Esophagus squamous epithelium (tissue), 5 donors: ENCODE measurements around the gene ECM1. TPM values are rescaled to one million over a fixed set of nuclear protein-coding genes. Genes with fewer than 3 reads are reported as not detected.

Experiments
- DNase-seq: peaks from one replicate; lab custom pipeline; 2025; lab: John Stamatoyannopoulos, UW
- H3K27ac ChIP-seq, 4 donors: fragments of 200-600 bp; sonication (generic); one replicate each; pipeline ENCODE4 v1.5.1; 2016 to 2019; ENCODE audit warnings: mild to moderate bottlenecking in 1 of 4
- H3K27me3 ChIP-seq, 4 donors: fragments of 200-600 bp; sonication (generic); 1 replicate in 3 of 4; 2 replicates in 1 of 4; pipeline versions ENCODE4 v1.5.1 to v1.6.0; 2017 to 2021; ENCODE audit warnings: antibody characterized with exemption in 1 of 4
- H3K36me3 ChIP-seq, 3 donors: fragments of 200-600 bp; sonication (generic); one replicate each; pipeline ENCODE4 v1.5.1; 2016 to 2019
- H3K4me1 ChIP-seq, 3 donors: fragments of 200-600 bp; sonication (generic); one replicate each; pipeline ENCODE4 v1.5.1; 2017 to 2019
- H3K4me3 ChIP-seq, 4 donors: fragments of 200-600 bp; sonication (generic); 1 replicate in 3 of 4; 2 replicates in 1 of 4; pipeline ENCODE4 v1.5.1; 2016 to 2019; ENCODE audit warnings: mild to moderate bottlenecking in 2 of 4, moderate library complexity in 1 of 4
- H3K9me3 ChIP-seq, 3 donors: fragments of 200-600 bp; sonication (generic); one replicate each; pipeline ENCODE4 v1.5.1; 2016 to 2019
- CTCF ChIP-seq, 6 experiments: fragments of 450-650 bp in 4 of 6; fragments of 200-600 bp in 2 of 6; sonication (generic) in 2 of 6; IDR thresholded peaks; one replicate each; pipeline ENCODE4 v1.5.1; 2016 to 2019; ENCODE audit warnings: antibody characterized with exemption in 6 of 6, mild to moderate bottlenecking in 4 of 6, moderate library complexity in 4 of 6
- POLR2A ChIP-seq, 4 donors: fragments of 450-650 bp; IDR thresholded peaks; one replicate each; pipeline ENCODE4 v1.6.1; 2017; ENCODE audit warnings: antibody characterized with exemption in 4 of 4, mild to moderate bottlenecking in 4 of 4, moderate library complexity in 3 of 4
- WGBS, 2 donors: methylation state at CpG; one replicate each; pipeline ENCODE4 v1.1.5; 2018; 5-methylcytosine and 5-hydroxymethylcytosine counted together
- intact Hi-C: fragments of 100-400 bp; cut with DNase I; formaldehyde crosslinking; loops from one replicate; pipeline ENCODE4 v1.15.0; 2022
- total RNA-seq, 4 donors: library from RNA; depleted of rRNA; stranded (reverse); fragments of >200 nt; gene quantifications; one replicate each; pipeline ENCODE4 v1.1.0, GENCODE V29; 2016
- donor health status: DM: yes; HTN: yes; CAD: no.

Gene ECM1
- total RNA-seq, 4 donors from 2014 or later = 311 to 1,013 (median 406) TPM

- TF ChIP-seq POLR2A (IDR thresholded peaks at IDR 0.05) (no peak), CTCF (IDR thresholded peaks at IDR 0.05) (no peak)
- Histone ChIP-seq H3K27me3 (no peaks in the 10 kb centered on the region), H3K27ac (peak overlapping the region; percentile 88 to 96 (median 91)), H3K36me3 (peaks cover 0 to 27% (median 0%) of the 10 kb centered on the region in 3 donors), H3K4me1 (peaks cover 41 to 55% (median 42%) of the 10 kb centered on the region in 3 donors), H3K4me3 (peak overlapping the region; percentile 49 to 84 (median 60)), H3K9me3 (no peaks in the 10 kb centered on the region)
- 49 to 65% methylated on average over 4 to 11 of the region's 22 CpGs for WGBS, 2 donors
- no peak for DNase-seq
- intact Hi-C loops = no loop called here
Measured at GRCh38 chr1:150550222-150551050, 42.5 kb downstream of the ECM1 start.

DNA sequence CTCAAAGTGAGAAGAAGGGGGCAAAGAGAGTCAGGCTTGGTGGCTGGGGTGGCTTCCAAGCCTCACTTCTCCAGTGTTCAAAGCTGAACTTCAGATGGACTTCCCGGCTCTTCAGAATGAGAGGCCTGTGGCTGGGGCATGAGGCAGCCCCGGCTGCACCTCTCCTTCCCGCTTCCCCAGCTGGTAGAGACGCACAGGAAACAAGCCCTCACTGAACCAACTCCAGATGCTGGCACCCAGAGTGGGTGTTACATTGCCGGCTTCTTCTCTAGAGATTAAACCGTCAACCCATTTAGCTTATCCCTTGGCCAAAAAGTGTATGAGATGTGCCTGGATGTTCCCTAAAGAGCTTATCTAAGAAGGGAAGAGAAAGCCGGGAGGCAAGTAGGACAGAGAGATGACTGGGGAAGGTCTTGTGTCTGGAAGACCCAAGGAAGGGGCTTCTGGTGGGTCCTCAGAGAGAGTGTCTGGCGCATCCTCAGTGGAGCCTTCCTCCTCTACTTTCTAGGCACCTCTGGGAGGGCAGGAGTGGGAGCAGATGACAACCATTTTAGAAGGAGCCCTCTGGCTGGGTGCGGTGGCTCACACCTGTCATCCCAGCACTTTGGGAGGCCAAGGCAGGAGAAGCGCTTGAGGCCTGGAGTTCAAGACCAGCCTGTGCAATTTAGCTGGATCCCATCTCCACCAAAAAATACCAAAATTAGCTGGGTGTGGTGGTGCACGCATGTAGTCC lies 43.3 kb downstream of the ECM1 start:
- H3K27me3 ChIP-seq = no peaks in the 10 kb centered on the region
- peak overlapping the region; percentile 88 to 96 (median 91) for H3K27ac ChIP-seq
- intact Hi-C loops = no loop called here
- H3K9me3 ChIP-seq = no peaks in the 10 kb centered on the region
- peaks cover 0 to 34% (median 0%) of the 10 kb centered on the region in 3 donors for H3K36me3 ChIP-seq
- TF ChIP-seq CTCF (IDR thresholded peaks at IDR 0.05) (no peak), POLR2A (IDR thresholded peaks at IDR 0.05) (no peak)
- WGBS, 2 donors = 29 to 57% methylated on average over 7 to 9 of the region's 11 CpGs
- peaks cover 41 to 55% (median 42%) of the 10 kb centered on the region in 3 donors for H3K4me1 ChIP-seq
- DNase-seq = no peak
- peak overlapping the region in 3 of 4 donors; percentile 49 to 84 (median 71) for H3K4me3 ChIP-seq

DNA sequence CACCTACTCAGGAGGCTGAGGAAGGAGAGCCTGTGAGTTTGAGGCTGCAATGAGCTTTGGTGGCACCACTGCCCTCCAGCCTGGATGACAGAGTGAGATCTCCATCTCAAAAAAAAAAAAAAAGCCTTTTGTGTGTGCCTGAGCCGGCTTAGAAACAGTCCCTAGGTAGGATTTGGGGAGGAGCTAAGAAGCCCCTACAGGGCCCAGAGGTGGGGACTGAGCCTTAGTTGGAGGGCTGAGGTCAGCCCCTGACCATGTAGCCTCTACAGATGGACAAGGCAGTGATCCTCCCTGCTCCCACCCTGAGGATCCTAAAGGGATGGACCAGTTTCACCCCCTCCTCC lies 43.8 kb downstream of the ECM1 start:
- DNase-seq = no peak
- TF ChIP-seq POLR2A (IDR thresholded peaks at IDR 0.05) (no peak), CTCF (IDR thresholded peaks at IDR 0.05) (no peak)
- intact Hi-C loops = no loop called here
- H3K36me3 ChIP-seq = peaks cover 0 to 40% (median 0%) of the 10 kb centered on the region in 3 donors
- H3K4me3 ChIP-seq = peak overlapping the region in 1 of 4 donors; percentile 6
- H3K27ac ChIP-seq = peak overlapping the region; percentile 88 to 96 (median 91)
- peaks cover 41 to 55% (median 42%) of the 10 kb centered on the region in 3 donors for H3K4me1 ChIP-seq
- no peaks in the 10 kb centered on the region for H3K9me3 ChIP-seq
- no peaks in the 10 kb centered on the region for H3K27me3 ChIP-seq
- 13 to 20% methylated on average over 1 of the region's 1 CpG for WGBS, 2 donors

DNA sequence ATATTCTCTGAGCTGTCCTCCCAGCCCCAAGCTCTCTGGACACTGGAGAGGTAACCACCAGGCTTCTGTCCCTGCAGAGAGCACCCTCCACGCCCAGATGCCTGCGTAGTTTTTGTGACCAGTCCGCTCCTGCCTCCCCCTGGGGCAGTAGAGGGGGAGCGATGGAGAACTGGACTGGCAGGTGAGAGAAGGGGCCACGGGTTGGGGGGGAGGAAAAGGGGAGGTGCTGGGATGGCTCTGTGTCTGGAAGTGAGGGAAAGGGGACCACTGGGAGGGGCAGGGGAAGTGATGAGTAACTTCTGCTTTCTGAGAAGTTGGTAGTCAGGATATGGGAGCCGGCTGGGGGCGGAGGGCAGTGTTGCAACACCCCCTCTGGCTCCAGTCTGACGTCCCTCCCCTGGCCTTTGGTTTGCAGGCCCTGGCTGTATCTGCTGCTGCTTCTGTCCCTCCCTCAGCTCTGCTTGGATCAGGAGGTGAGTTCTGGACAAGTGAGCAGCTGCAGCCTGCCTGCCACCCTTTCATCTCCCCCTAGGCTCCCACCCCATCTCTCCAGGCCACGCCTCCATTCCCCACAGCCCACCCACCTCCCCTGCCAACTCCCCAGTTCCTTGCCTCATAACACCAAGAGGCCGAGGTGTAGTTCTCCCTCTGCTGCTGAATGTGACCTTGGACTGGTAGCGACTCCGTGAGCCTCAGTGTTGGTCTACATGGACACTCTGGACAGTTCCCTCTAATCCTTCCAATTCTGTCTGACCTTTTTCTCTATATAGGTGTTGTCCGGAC lies 44.4 kb downstream of the ECM1 start:
- no peak for TF ChIP-seq CTCF (IDR thresholded peaks at IDR 0.05)
- peak in 1 of 4 donors; percentile 32 for TF ChIP-seq POLR2A (IDR thresholded peaks at IDR 0.05)
- intact Hi-C loops = no loop called here
- H3K36me3 ChIP-seq = peaks cover 0 to 45% (median 0%) of the 10 kb centered on the region in 3 donors
- H3K9me3 ChIP-seq = no peaks in the 10 kb centered on the region
- peaks cover 41 to 55% (median 42%) of the 10 kb centered on the region in 3 donors for H3K4me1 ChIP-seq
- peak; percentile 37 for DNase-seq
- peak overlapping the region; percentile 88 to 96 (median 91) for H3K27ac ChIP-seq
- peak overlapping the region in 1 of 4 donors; percentile 6 for H3K4me3 ChIP-seq
- WGBS, 2 donors = 24% methylated on average over 8 to 11 of the region's 13 CpGs
- H3K27me3 ChIP-seq = no peaks in the 10 kb centered on the region
